D721Med (cell line): ENCODE results near the gene GAP43.

Experiments
- DNase-seq: peaks from one replicate; pipeline ENCODE4 v3.0.0; 2011; ENCODE audit warnings: low spot score; ENCODE audit not compliant: insufficient read length
- FAIRE-seq: peaks from 2 replicates; lab custom pipeline; 2011; peaks lifted over from hg19 to GRCh38; lab: Jason Lieb, UNC
- CTCF ChIP-seq: IDR thresholded peaks from 2 replicates; pipeline ENCODE4 v1.5.1; 2012; ENCODE audit warnings: mild to moderate bottlenecking, control low read depth; ENCODE audit not compliant: insufficient read depth; ENCODE audit errors: missing control alignments

Gene GAP43

GRCh38 chr3:115706311-115706829 is 83.1 kb downstream of the GAP43 start:
- DNase-seq = no peak
- no peak for TF ChIP-seq CTCF
- no peak for FAIRE-seq

GRCh38 chr3:115708540-115708939 is 85.2 kb downstream of the GAP43 start:
- TF ChIP-seq CTCF = no peak
- FAIRE-seq = no peak
- no peak for DNase-seq

GRCh38 chr3:115709093-115709492 is 85.8 kb downstream of the GAP43 start:
- DNase-seq = no peak
- no peak for FAIRE-seq
- no peak for TF ChIP-seq CTCF

- DNase-seq = no peak
- no peak for FAIRE-seq
These were observed 86.6 kb downstream of the GAP43 start for GRCh38 chr3:115709931-115710330.

GRCh38 chr3:115710799-115711198 is 87.5 kb downstream of the GAP43 start:
- no peak for DNase-seq
- no peak for FAIRE-seq
- TF ChIP-seq CTCF = no peak

More at GRCh38 chr3:115709931-115710330, 86.6 kb downstream of the GAP43 start:
- no peak for TF ChIP-seq CTCF

GRCh38 chr3:115712871-115713270 is 89.6 kb downstream of the GAP43 start:
- no peak for TF ChIP-seq CTCF
- no peak for DNase-seq
- no peak for FAIRE-seq

GRCh38 chr3:115713284-115713683 is 90.0 kb downstream of the GAP43 start:
- FAIRE-seq (no peak), DNase-seq (no peak)
- TF ChIP-seq CTCF = no peak
